Activated T-helper 1 cell treated with anti-CD3 and anti-CD28 coated beads, Interleukin-12 subunit alpha, Interleukin-12 subunit beta, Interleukin-2, Interleukin-4 antibody, amounts not matched to agents 30 ng/mL and 10 ng/mL and 1 ng/mL, durations not matched to agents 14 hours and 24 hours and 36 hours (primary cell): ENCODE measurements around the gene MAPK10. TPM values are rescaled to one million over a fixed set of nuclear protein-coding genes. Genes with fewer than 3 reads are reported as not detected.
"Not testable (repeated sequence)": the region's sequence is repeated elsewhere in the genome, so short reads cannot be mapped to it uniquely, and the experiment has no call there.

Experiments
- DNase-seq: peaks from one replicate; pipeline ENCODE4 v3.0.0; 2021; ENCODE audit warnings: low spot score
- H3K27ac Mint-ChIP-seq: one replicate; pipeline ENCODE4 v1.8.0; 2021; ENCODE audit warnings: mild to moderate bottlenecking, mixed read lengths
- H3K27me3 Mint-ChIP-seq: one replicate; pipeline ENCODE4 v1.8.0; 2022; ENCODE audit warnings: mild to moderate bottlenecking, moderate library complexity, mixed read lengths; ENCODE audit not compliant: insufficient read depth
- H3K36me3 Mint-ChIP-seq: one replicate; pipeline ENCODE4 v1.8.0; 2021; ENCODE audit warnings: low read depth, mixed read lengths
- H3K4me1 Mint-ChIP-seq: one replicate; pipeline ENCODE4 v1.8.0; 2021; ENCODE audit warnings: low read depth, mixed read lengths
- H3K4me3 Mint-ChIP-seq: one replicate; pipeline ENCODE4 v1.8.0; 2021; ENCODE audit warnings: mild to moderate bottlenecking, moderate library complexity, mixed read lengths
- H3K9me3 Mint-ChIP-seq: one replicate; pipeline ENCODE4 v1.8.0; 2021; ENCODE audit warnings: mixed read lengths
- intact Hi-C: fragments of 100-400 bp; cut with micrococcal nuclease; formaldehyde crosslinking; loops from one replicate; pipeline ENCODE4 v1.15.1; 2024
- total RNA-seq: library from RNA; stranded (reverse); gene quantifications from 2 replicates; pipeline ENCODE4 v1.2.3, GENCODE V29; 2022

The MAPK10 gene
- total RNA-seq, 1 donor from 2014 or later = not detected

DNA sequence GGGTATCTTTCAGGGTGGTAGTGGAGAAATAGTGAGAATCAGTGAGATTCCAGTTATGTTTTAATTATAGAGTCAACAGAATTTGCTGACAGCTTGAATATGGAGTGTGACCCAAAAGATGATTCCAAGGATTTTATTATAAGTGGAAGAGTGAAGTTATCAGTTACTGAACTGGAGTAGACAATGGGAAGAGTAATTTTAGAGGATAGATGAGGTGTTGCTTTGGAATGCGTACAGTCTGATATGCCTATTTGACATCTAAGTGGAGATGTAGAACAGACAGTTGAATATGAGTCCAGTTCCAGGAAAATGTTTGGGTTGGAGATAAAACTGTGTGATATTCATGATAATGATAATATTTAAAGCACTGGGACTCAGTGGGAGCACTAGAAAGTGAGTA, 174.2 kb downstream of the MAPK10 start:
- Mint-ChIP-seq H3K4me1 (no peaks in the 10 kb centered on the region), H3K4me3 (no peak overlapping the region), H3K36me3 (no peaks in the 10 kb centered on the region), H3K27me3 (no peaks in the 10 kb centered on the region), H3K9me3 (peaks cover 6% of the 10 kb centered on the region), H3K27ac (no peak overlapping the region)
- intact Hi-C loops = no loop called here
- no peak for DNase-seq

DNA sequence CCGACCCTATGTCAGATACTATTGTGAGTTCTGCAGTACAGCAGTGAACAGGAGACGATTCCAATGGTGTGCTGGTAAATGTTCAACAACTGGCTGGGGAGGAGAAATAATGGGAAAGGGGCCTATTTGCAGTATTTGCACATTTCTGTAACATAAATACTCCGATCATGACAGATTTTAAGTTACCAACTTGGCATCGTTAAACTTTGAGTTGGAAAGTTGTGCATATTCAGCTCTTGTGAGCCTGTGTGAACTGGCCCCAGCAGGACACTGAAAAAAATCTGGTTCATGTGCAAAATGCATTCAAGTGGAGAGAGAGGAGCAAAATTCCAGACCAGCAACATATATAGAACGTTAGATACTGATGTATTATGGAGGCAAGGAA, 175.0 kb downstream of the MAPK10 start:
- no peaks in the 10 kb centered on the region for H3K36me3 Mint-ChIP-seq
- no peak overlapping the region for H3K4me3 Mint-ChIP-seq
- H3K9me3 Mint-ChIP-seq = peaks cover 3% of the 10 kb centered on the region

DNA sequence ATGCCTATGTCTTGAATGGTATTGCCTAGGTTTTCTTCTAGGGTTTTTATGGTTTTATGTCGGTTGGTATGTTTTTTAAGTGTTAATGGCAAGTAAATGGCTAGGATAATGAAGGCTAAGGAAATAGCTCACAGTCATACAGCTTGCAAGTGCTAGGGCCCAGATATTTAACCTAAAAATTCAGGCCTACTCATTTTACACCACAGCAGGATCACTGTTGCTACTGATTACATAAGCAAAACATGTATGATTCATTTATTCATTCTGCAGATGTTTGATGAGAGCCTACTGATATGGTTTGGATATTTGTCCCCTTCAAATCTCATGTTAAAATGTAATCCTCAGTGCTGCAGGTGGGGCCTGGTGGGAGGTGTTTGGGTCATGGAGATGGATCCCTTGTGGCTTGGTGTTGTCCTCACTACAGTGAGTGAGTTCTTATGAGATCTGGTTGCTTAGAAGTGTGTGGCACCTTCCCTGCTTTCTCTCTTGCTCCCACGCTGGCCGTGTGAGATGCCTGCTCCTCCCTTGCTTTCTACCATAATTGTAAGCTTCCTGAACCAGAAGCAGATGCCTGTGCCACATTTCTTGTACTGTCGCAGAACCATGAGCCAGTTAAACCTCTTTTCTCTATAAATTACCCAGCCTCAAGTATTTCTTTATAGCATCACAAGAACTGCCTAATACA, 175.5 kb downstream of the MAPK10 start:
- intact Hi-C loops = no loop called here
- H3K27me3 Mint-ChIP-seq = no peaks in the 10 kb centered on the region
- no peak for DNase-seq

More for the DNA sequence above, 175.0 kb downstream of the MAPK10 start:
- no peak for DNase-seq
- no peak overlapping the region for H3K27ac Mint-ChIP-seq
- intact Hi-C loops = no loop called here
- no peaks in the 10 kb centered on the region for H3K4me1 Mint-ChIP-seq
- no peaks in the 10 kb centered on the region for H3K27me3 Mint-ChIP-seq

DNA sequence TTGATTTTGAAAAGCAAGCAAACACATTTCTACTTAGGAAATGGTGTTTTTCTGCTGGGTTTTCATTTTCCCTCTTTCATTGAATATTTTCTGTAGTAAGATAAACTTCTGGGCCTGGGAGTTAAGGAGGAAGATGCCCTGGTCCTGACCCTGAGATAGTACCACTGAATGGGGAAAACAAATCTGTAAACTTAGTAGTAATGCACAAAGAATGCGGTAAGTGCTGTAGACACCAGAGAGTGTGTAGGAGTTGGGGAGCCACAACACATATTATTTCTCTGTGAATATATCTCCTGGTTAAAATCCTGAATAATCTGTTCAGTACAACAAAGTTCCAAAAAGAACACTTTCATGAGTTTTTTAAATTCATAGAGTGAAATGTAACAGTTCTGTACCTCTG, 178.3 kb downstream of the MAPK10 start:
- H3K4me3 Mint-ChIP-seq = no peak overlapping the region
- intact Hi-C loops = no loop called here
- H3K9me3 Mint-ChIP-seq = no peaks in the 10 kb centered on the region
- H3K36me3 Mint-ChIP-seq = no peaks in the 10 kb centered on the region
- H3K4me1 Mint-ChIP-seq = no peaks in the 10 kb centered on the region
- H3K27ac Mint-ChIP-seq = no peak overlapping the region
- DNase-seq = no peak
- no peaks in the 10 kb centered on the region for H3K27me3 Mint-ChIP-seq

More for the DNA sequence above, 175.5 kb downstream of the MAPK10 start:
- no peak overlapping the region for H3K4me3 Mint-ChIP-seq
- no peaks in the 10 kb centered on the region for H3K4me1 Mint-ChIP-seq
- no peak overlapping the region for H3K27ac Mint-ChIP-seq
- no peaks in the 10 kb centered on the region for H3K36me3 Mint-ChIP-seq
- peaks cover 2% of the 10 kb centered on the region for H3K9me3 Mint-ChIP-seq

DNA sequence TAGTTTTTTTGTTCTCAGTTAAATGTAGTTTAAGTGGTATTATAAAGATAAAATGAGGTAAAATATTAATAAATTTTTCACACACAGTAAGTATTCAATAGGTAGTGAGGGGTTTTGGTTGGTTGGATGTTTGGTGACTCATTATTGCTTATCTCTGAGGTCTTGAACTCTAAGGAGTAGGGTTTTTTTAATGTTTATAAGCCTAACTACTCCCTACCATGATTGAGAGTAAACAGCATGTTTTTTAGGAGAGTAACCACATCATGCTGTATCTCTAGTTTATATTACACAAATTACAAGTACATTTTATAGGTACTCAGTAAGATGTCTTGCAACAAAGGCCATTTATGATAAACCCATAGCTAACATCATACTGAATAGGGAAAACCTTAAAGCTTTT, 181.6 kb downstream of the MAPK10 start:
- Mint-ChIP-seq H3K4me3 (no peak overlapping the region), H3K27ac (no peak overlapping the region), H3K27me3 (no peaks in the 10 kb centered on the region), H3K4me1 (no peaks in the 10 kb centered on the region), H3K9me3 (no peaks in the 10 kb centered on the region), H3K36me3 (no peaks in the 10 kb centered on the region)
- DNase-seq = no peak
- intact Hi-C loops = no loop called here

DNA sequence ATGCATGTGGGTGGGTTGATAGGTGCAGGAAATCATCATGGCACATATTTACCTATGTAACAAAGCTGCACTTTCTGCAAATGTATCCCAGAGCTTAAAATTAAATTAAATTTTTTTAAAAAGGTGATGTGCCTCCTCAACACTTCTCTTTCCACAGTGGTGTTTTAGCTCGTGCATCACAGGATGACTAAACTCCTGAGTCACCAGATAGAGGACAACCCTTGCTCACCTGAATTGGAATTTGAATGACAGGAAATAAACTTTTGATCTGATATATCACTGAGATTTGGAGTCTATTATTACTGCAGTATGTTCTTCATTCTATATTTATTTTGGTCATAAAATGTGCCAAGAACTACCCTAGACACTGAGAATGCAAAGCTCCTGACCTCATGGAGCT, 185.3 kb downstream of the MAPK10 start:
- no peak for DNase-seq
- H3K9me3 Mint-ChIP-seq = no peaks in the 10 kb centered on the region
- intact Hi-C loops = no loop called here
- H3K27me3 Mint-ChIP-seq = no peaks in the 10 kb centered on the region
- H3K4me3 Mint-ChIP-seq = no peak overlapping the region
- H3K36me3 Mint-ChIP-seq = no peaks in the 10 kb centered on the region
- H3K27ac Mint-ChIP-seq = no peak overlapping the region
- H3K4me1 Mint-ChIP-seq = no peaks in the 10 kb centered on the region

DNA sequence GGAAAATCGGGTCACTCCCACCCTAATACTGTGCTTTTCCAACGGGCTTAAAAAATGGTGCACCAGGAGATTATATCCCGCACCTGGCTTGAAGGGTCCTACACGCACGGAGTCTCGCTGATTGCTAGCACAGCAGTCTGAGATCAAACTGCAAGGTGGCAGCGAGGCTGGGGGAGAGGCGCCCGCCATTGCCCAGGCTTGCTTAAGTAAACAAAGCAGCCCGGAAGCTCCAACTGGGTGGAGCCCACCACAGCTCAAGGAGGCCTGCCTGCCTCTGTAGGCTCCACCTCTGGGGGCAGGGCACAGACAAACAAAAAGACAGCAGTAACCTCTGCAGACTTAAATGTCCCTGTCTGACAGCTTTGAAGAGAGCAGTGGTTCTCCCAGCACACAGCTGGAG, 191.5 kb downstream of the MAPK10 start:
- H3K36me3 Mint-ChIP-seq, H3K9me3 Mint-ChIP-seq, DNase-seq, H3K27me3 Mint-ChIP-seq, H3K4me1 Mint-ChIP-seq, H3K4me3 Mint-ChIP-seq, H3K27ac Mint-ChIP-seq, intact Hi-C loops: not testable (repeated sequence)

DNA sequence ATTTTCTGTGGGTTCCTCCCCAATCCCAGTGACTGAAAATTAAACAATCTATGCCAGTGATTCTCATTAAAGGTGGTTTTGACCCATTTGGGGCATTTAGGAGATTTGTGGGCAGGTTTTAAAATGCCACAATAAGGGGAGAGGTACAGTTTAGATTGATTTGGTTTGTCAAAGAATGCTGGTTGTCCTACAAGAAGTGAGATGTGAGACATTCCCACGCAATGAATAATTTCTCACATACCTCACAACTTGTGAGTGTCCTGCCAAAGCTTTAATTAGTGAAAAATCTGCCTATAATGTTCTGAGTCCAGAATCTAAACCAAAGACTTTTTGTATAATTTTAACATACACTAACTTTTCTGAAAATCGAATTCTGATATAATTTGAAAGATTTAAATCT, 199.4 kb downstream of the MAPK10 start:
- Mint-ChIP-seq H3K4me3 (no peak overlapping the region), H3K4me1 (no peaks in the 10 kb centered on the region), H3K27ac (no peak overlapping the region), H3K27me3 (no peaks in the 10 kb centered on the region), H3K9me3 (no peaks in the 10 kb centered on the region), H3K36me3 (no peaks in the 10 kb centered on the region)
- intact Hi-C loops = no loop called here
- no peak for DNase-seq

DNA sequence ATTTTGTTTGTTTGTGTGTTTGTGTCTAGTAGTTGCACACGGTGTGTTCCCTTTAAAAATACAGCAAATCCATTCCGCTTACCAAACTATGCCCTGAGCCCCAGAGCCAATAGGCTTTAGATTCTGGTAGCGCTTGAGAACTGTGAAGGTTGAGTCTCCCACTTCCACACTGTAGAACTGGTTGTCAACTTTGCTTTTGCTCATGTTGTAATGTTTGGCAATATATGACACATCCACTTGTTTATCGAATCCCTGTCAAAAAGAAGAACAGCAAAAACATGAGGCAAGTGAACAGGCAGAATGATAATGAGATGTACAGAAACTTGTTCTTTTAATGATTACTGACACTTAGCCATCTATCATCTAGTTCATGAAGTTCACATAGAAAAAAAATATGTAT, 200.6 kb downstream of the MAPK10 start:
- Mint-ChIP-seq H3K27ac (no peak overlapping the region), H3K9me3 (no peaks in the 10 kb centered on the region), H3K36me3 (no peaks in the 10 kb centered on the region), H3K4me3 (no peak overlapping the region), H3K4me1 (no peaks in the 10 kb centered on the region), H3K27me3 (no peaks in the 10 kb centered on the region)
- DNase-seq = no peak
- intact Hi-C loops = no loop called here

DNA sequence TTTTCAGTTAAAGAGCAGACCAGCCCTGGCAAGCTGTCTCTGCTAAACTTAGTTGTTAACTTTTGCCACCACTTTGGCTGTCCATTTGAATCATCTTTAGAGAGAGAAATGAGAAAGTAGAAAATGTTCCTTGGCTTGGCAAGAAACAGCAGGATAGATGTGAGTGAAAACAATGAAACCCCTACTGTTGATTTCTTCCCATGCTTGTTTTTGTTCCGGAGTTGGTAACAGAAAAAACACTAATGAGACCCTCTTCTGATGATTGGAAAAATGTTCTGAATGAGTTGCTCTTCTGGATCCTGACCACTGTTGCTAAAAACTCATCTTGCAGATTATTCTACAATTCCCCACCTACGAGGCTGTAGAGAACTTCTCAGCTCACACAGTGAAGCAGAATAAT, 203.3 kb downstream of the MAPK10 start:
- Mint-ChIP-seq H3K4me1 (no peaks in the 10 kb centered on the region), H3K9me3 (no peaks in the 10 kb centered on the region), H3K27ac (no peak overlapping the region), H3K36me3 (no peaks in the 10 kb centered on the region), H3K4me3 (no peak overlapping the region), H3K27me3 (no peaks in the 10 kb centered on the region)
- no peak for DNase-seq
- intact Hi-C loops = no loop called here

DNA sequence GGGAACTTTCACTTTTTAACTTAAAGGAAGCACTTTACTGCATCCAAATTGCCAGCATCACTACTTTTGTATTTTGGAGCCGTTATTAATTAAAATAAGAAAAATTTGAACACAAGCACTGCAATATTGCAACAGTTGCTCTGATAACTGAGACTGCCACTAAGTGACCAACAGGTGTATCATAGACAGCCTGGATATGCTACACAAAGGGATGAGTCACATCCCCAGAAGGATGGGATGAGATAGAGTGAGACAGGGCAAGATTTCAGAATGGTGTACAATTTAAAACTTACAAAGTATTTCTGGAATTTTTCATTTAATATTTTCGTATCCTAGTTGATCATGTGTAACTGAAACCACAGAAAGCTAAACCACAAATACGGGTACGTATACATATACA, 204.1 kb downstream of the MAPK10 start:
- Mint-ChIP-seq H3K27me3 (no peaks in the 10 kb centered on the region), H3K4me3 (no peak overlapping the region), H3K4me1 (no peaks in the 10 kb centered on the region), H3K9me3 (no peaks in the 10 kb centered on the region), H3K36me3 (no peaks in the 10 kb centered on the region), H3K27ac (no peak overlapping the region)
- DNase-seq = no peak
- intact Hi-C loops = no loop called here

DNA sequence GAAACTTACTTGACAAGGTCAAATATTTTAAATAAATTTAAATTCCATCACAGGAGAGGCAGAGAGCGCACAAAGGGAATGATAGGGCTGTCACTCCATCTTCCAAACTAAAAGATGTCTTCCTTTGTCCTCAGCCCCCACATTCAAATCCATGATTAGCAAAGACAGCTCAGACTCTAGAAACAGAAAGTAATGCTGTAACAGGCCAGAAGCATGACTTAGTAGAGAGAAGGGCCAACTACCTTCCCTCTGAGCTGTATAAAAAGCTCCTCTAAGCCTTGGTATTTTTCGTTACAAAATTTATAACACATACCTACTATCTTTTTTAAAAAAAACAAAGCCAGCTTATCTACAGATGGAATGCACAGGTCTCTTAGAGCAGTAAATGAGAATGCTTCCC, 207.4 kb downstream of the MAPK10 start:
- no peaks in the 10 kb centered on the region for H3K27me3 Mint-ChIP-seq
- H3K9me3 Mint-ChIP-seq = no peaks in the 10 kb centered on the region
- no peak overlapping the region for H3K27ac Mint-ChIP-seq
- no peak for DNase-seq
- no peak overlapping the region for H3K4me3 Mint-ChIP-seq
- no peaks in the 10 kb centered on the region for H3K36me3 Mint-ChIP-seq
- intact Hi-C loops = no loop called here
- H3K4me1 Mint-ChIP-seq = no peaks in the 10 kb centered on the region

DNA sequence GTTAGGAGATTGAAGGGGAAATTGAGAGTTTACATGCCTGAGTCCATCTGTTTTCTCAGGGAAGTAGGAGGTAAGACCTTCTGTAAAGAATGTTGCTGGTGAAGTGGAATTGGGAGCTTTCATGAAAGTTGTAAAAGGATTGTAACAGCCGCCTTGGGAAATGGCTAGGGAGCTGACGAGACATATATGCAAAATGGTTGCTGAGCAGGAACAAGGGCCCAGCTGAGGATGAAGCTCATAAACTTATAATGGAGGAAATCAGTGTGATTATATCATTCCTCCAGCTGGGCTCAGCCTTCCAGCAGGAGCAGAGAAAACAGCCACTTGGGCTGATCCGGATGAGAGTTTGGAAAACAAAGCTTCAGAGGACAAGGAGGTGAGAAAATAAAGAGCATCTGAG, 208.7 kb downstream of the MAPK10 start:
- no peak for DNase-seq
- Mint-ChIP-seq H3K4me1 (no peaks in the 10 kb centered on the region), H3K27ac (no peak overlapping the region), H3K36me3 (no peaks in the 10 kb centered on the region), H3K4me3 (no peak overlapping the region), H3K9me3 (no peaks in the 10 kb centered on the region), H3K27me3 (no peaks in the 10 kb centered on the region)
- intact Hi-C loops = no loop called here

DNA sequence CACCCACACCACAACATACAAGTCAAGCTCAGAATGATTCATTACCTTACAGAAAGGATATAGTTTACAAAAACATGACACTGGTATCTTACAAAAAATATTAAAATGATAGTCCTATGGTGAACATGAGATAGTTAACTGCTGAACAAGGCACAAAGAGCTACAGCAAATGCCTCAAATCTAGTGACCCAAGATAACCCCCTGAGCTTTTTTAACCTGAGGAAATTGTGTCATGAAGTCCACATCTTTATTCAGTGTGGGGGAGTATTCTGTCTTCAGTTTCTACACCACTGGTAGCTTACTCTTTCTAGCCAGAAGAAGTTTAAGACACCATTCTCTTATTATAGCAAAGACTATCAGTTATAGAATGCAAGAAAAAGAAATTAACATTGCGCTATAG, 218.7 kb downstream of the MAPK10 start:
- Mint-ChIP-seq H3K27ac (no peak overlapping the region), H3K27me3 (no peaks in the 10 kb centered on the region), H3K4me1 (no peaks in the 10 kb centered on the region), H3K9me3 (no peaks in the 10 kb centered on the region), H3K36me3 (no peaks in the 10 kb centered on the region), H3K4me3 (no peak overlapping the region)
- no peak for DNase-seq
- intact Hi-C loops = no loop called here
